Activated naive CD8-positive, alpha-beta T cell treated with anti-CD3 and anti-CD28 coated beads, Interleukin-2, amount 10 ng/mL, durations not matched to agents 7 days and 5 days (primary cell): ENCODE data around the gene SSX7. TPM values are rescaled to one million over a fixed set of nuclear protein-coding genes. Genes with fewer than 3 reads are reported as not detected.

Experiments used
- total RNA-seq, 2 experiments: library from RNA; stranded (reverse); gene quantifications; one replicate each; pipeline ENCODE4 v1.2.3, GENCODE V29; 2021

SSX7 gene
- total RNA-seq, 2 experiments from 2014 or later, result not detected

Other genes starting within 250 kb of the SSX7 start
- not detected for gene XAGE1A, start 159.1 kb downstream of the SSX7 start, total RNA-seq
- gene XAGE1B, start 137.8 kb downstream of the SSX7 start, total RNA-seq, result not detected
- not detected for gene SSX2, start 52.3 kb upstream of the SSX7 start, total RNA-seq
- gene SSX2B, start 96.4 kb upstream of the SSX7 start, total RNA-seq, result not detected
- gene SPANXN5, start 142.5 kb upstream of the SSX7 start, total RNA-seq, result not detected
- gene XAGE5, start 156.4 kb upstream of the SSX7 start, total RNA-seq, result not detected
- gene XAGE3, start 213.2 kb upstream of the SSX7 start, total RNA-seq, result not detected
- 10 to 100 TPM; 15.6 to 16.6 TPM for gene FAM156B, start 242.4 kb upstream of the SSX7 start, total RNA-seq